NCI-H2196 (cell line): Measurements from ENCODE around the gene PTGES2.

Experiments used
- DNase-seq: peaks from one replicate; lab custom pipeline; 2025; ENCODE audit not compliant: unreplicated experiment; lab: John Stamatoyannopoulos, UW

The PTGES2 gene

GRCh38 chr9:128127568-128127989 is at the start of gene PTGES2:
Gene PTGES2 (minus strand): TSS chr9:128127729. CDS start chr9:128127717, 12 bp downstream.
- DNase-seq = peak; percentile 87

DNA sequence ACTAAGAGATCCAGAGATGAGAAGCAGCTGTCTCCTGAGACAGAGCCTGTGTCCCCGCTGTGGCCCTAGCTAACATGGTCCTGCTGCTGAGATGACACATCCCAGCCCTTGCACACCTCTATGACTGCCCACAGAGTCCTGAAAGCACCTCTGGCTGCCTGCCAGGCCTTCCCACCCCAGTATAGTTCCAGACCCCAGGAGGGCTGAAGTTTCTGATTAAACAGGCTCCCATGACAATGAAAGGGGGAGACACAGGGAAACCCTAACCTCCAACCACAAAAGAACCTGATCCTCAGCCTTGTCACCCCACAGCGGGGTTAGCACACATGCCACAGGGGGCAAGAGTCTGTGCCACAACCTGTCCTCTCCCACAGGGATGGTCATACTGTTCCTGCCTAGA is 48.2 kb upstream of the PTGES2 start:
- DNase-seq = no peak

DNA sequence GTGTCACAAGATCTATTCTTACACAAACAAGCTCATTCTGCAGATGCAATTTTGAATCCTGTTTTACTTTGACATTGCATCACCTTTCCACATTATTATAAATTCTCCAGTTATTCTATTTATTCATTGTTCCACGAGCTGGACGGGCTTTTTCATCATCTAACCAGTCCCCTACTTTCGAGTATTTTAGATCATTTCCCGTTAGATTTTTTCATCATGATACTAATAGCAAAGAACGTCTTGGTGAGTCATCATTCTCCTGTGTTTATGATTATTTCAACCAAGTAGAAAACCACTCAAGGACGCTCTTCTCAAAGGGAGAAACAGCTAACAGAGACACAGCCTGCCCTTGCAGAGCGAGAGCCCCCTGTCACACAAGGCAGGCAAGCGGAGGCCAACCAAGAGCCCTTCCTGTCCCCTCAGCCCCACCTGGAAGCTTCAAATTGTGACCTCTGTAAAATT is 47.6 kb upstream of the PTGES2 start:
- no peak for DNase-seq

DNA sequence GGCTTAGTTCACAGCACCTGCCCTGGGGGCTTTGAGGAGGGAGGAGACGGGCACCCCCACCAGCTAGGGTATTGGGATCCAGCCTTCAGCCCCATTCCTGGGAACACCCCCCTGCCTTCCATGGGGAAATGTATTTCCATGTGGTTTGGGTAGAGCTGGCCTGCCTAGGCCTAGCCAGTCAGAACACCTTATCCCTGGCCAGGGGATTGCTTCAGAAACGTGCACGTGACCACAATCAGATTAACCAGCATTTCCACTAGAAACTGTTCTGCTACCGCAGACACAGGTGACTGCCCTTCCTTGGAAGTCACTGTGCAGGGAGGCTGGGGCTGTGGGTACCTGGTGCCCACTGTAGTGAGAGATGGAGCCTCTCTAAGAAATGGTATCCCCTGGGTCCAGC is 46.5 kb upstream of the PTGES2 start:
- no peak for DNase-seq

DNA sequence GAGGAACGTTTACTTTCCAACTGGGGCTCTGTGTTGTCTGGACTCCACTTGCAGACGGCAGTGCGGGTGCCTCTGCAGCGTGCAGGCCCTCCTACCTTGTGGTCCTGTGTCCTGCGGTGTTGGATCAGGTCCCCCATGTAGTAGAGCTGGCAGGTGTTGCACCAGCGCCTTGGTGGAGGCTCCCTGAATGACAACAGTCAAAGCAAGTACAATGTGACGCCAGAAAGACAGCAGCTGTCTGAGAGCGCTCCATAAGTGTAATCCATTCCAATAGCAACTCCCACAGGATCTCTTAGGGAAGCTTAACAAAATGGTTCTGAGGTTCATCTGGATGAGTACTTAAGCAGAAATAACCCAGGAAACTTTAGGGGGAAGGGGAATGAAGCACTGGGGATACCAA is 42.4 kb upstream of the PTGES2 start:
- no peak for DNase-seq

DNA sequence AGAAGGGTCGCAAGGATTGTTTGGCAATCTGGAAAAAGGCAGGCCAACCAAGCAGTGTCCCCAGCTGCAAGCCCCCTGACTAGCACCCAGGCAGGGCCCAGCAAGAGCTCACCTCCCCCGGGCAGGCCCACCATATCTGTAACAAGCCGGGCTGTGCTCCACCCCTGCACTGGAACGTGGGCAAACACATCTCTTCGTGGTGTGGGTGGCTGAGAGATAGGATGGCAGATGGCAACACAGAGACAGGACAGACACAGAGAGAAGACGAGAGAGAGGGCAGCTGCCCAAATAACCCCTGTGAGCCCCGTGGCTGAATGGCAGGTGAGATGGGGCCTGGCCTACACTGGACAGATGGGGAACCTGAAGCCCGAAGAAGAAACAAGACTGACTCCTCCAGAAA is 42.0 kb upstream of the PTGES2 start:
- no peak for DNase-seq

GRCh38 chr9:128168731-128169308 is 41.3 kb upstream of the PTGES2 start:
- no peak for DNase-seq

- DNase-seq = no peak
These were observed 39.7 kb upstream of the PTGES2 start for GRCh38 chr9:128167209-128167608.

DNA sequence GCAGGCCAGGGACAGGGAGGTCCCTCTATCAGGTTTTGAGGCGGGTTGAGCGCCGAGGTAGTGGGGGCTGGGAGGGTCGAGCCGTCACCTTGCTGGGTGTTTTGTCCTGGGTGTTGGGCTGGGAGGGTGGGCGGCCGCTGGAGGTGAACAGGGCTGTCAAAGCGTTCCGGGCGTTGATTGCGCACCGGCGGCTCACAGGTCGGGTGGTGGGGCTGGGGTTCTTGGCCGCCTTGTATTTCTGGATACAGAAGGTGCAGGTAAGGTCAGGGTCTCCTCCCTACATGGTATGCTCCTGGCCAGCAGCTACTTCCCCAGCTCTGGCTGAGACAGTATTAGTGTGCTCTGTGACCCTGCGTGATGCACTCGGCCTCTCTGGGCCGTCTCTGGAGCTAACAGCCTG is 38.6 kb upstream of the PTGES2 start:
- DNase-seq = no peak

- DNase-seq = no peak
These were observed 36.9 kb upstream of the PTGES2 start for GRCh38 chr9:128164307-128164885.

DNA sequence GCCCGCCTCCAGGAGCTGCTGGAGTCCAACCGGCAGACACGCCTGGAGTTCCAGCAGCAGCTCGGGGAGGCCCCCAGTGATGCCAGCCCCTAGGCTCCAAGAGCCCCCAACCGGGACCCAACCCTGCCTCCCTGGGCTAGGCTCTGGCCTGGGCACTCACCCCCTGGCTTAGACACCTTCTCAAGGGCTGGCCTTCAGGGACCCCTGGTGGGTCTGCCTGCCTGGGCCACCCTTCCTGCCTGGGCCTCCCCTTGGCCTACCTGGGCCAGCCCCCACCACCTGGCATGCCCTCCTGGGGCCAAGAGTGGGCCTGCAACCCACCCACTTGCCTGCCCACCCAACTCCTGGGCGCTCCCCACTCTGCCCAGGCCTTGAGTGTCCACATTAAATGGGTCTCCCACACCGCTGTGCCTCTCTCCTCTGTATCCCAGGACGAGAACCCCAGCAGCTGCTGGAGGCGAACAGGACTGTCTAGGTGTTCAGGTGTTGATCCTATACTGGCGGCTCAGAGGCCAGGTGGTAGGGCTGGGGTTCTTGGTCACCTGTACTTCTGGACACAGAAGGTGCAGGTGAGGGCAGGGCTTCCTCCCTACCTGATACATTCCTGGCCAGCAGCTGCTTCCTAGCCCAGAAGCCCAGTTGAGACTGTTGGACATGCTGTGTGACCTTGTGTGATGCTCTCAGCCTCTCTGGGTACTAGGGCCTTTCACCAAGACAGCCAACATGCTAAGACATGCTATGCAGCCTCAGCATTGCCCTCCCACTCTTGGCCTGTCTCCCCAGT is 36.2 kb upstream of the PTGES2 start:
- DNase-seq = no peak

- no peak for DNase-seq
These were observed 35.5 kb upstream of the PTGES2 start for GRCh38 chr9:128163027-128163515.

DNA sequence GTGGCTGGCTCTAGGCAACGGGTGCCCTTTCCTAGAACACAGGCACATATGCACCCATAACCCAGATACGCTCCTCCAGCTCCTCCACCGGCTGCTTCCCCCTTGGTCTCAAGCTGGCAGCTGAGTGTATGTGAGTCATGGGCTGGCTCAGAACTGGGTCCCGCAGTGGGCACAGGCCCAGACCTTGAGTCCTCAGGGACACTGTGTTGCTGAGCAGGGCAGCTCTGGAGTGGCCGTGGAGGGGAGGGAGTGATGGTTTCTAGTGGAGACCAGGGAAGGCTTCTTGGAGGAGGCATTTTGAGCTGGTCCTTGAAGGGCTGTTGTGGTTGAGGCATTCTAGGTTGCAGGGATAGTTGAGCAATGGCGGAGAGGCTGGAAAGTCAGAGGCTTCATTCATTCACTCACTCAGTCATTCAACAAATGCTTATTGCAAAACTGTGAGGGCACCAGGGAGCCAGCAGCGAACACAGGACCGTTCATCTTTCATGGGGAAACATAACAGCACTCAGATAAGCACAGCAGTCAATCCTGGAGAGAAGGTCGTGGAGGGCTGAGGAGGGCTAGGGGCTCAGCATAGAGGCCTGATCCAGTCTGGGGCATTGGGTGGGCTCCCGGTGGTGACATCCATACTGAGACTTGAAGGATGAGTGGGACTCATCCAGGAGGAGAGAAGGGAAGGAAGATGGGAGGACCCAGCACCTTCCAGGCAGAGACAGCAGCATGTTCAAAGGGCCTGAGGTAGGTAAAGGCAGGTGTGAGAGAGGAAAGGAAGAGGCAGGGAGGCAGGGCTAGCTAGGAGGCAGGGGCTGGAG is 34.9 kb upstream of the PTGES2 start:
- no peak for DNase-seq

- no peak for DNase-seq
These were observed 33.8 kb upstream of the PTGES2 start for GRCh38 chr9:128161215-128161902.

DNA sequence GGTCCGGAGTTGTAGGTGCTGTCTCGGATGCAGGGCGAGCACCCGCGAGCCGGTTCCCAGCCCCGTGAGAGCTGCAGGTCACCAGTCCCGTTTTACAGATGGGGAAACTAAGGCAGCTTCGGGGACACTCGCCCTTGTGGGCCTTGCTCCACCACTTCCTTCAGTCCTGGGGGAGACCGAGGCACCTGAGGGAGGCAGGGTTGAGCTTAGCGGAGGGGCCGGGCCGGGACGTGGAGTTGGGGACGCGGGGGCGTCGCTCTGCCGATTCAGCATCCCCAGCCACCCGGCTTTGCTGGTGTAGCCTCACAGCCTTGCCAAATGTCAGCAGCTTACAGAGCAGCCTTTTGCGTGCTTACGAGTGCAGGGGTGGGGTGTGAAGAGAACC is 33.1 kb upstream of the PTGES2 start:
- no peak for DNase-seq

GRCh38 chr9:128159784-128160602 is 32.5 kb upstream of the PTGES2 start, which contains the start of gene BBLN:
Gene BBLN (plus strand): TSS chr9:128160265. CDS start chr9:128160408, 143 bp downstream.
- peak; percentile 91 for DNase-seq

DNA sequence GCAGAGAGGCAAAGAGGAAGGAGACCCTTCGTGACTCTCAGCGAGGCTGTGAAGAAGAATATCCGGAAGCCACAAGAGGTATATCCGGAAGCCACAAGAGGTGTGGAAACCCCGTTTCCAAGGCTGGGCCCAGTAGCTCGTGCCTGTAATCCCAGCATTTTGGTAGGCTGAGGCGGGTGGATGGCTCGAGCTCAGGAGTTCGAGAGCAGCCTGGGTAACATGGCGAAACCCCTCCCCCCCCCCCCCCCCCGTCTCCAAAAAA is 31.9 kb upstream of the PTGES2 start:
- no peak for DNase-seq

DNA sequence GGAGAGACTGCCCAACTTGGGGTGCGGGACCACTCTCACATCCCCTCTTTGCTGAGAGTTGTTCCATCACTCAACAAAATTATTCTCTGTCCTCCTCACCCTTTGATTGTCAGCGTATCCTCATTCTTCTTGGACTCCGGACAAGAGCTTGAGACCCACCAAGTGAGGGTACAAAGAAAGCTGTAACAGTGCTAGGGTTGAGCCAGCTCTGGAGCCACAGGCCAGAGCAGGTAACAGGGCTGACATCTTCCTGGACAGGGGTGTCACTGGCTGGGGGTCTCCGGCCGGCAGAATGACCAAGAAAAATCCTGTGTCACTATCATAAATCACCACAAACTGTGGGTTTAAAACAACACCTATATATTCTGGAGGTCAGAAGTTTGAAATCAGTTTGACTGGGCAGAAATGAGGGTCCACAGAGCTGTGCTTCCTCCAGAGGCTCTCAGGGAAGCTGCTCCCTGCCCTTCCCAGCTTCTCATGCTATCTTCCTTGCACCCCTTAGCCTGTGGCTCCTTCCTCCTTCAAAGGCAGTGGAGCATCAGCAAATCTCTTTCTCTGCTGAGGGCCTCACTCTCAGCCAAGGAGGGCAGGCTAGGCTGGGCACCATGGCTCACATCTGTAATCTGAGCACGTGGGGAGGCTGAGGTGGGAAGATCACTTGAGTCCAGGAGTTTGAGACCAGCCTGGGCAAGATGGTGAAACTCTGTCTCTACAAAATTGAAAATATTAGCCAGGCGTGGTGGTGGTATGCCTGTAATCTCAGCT is 28.4 kb upstream of the PTGES2 start:
- no peak for DNase-seq

DNA sequence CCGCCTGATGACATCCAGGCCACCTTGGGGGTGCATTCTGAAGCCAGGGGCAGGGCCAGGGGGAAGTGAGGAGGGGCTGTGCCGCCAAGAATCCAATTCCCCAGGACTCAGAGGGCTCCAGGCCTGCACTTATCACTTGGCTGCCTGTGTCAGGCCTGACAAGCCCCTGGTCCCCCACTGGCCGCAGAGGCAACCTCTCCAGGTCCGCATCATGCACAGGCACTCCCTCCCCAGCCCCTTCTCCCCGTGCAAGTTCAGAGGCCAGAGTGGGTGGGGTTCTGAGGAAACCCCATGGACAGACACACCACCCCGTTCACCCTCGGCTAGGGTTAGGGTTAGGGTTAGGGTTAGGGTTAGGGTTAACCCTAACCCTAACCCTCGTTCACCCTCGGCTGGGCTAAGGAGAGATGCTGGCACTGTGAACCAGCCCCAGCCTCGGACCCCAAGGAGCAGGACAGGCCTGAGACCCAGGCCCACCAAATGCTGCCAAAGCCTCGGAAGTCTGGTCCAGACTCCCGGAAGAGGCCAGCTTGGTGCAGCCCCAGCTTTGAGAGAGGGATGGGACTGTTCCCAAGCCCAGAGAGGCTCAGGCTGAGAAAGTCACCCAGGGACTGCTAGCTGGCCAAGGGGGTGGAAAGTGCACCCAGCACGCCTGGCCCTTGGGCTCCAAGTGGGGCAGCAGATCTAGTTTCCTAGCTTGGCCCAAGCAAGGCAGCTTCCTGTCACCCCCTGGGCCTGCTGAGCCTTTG is 26.6 kb upstream of the PTGES2 start:
- DNase-seq = no peak
